Left forelimb (tissue), 1 donor: Measurements from ENCODE around the gene PSMD5.

Experiments
- DNase-seq: peaks from one replicate; pipeline ENCODE4 v3.0.0-alpha.2; 2018; ENCODE audit warnings: low spot score

PSMD5 gene

GRCh38 chr9:120855827-120856670 is 13.3 kb upstream of the PSMD5 start:
- DNase-seq: peak; percentile 66

- no peak for DNase-seq
Observed at GRCh38 chr9:120854596-120855327, 12.0 kb upstream of the PSMD5 start.

- no peak for DNase-seq
Observed at GRCh38 chr9:120853198-120853597, 10.5 kb upstream of the PSMD5 start.

GRCh38 chr9:120852240-120853010 is 9.7 kb upstream of the PSMD5 start:
- no peak for DNase-seq

GRCh38 chr9:120851449-120851848 is 8.7 kb upstream of the PSMD5 start:
- DNase-seq: no peak

- DNase-seq: no peak
Observed at GRCh38 chr9:120850315-120850714, 7.6 kb upstream of the PSMD5 start.

GRCh38 chr9:120846906-120847305 is 4.2 kb upstream of the PSMD5 start:
- no peak for DNase-seq

GRCh38 chr9:120846251-120846889 is 3.6 kb upstream of the PSMD5 start:
- DNase-seq: no peak

- no peak for DNase-seq
Observed at GRCh38 chr9:120845255-120845654, 2.5 kb upstream of the PSMD5 start.

GRCh38 chr9:120841930-120842684 is 615 bp downstream of the PSMD5 start:
- no peak for DNase-seq

- no peak for DNase-seq
Observed at GRCh38 chr9:120839146-120839545, 3.6 kb downstream of the PSMD5 start.

GRCh38 chr9:120837921-120838320 is 4.8 kb downstream of the PSMD5 start:
- DNase-seq: no peak

GRCh38 chr9:120833325-120833724 is 9.4 kb downstream of the PSMD5 start:
- DNase-seq: no peak

GRCh38 chr9:120832807-120833206 is 9.9 kb downstream of the PSMD5 start:
- no peak for DNase-seq

- no peak for DNase-seq
Observed at GRCh38 chr9:120830865-120831264, 11.9 kb downstream of the PSMD5 start.

- no peak for DNase-seq
Observed at GRCh38 chr9:120830151-120830550, 12.6 kb downstream of the PSMD5 start.

- no peak for DNase-seq
Observed at GRCh38 chr9:120829650-120830049, 13.1 kb downstream of the PSMD5 start.

GRCh38 chr9:120820095-120820494 is 22.6 kb downstream of the PSMD5 start:
- no peak for DNase-seq

GRCh38 chr9:120818595-120818994 is 24.1 kb downstream of the PSMD5 start:
- no peak for DNase-seq

- DNase-seq: no peak
Observed at GRCh38 chr9:120815075-120815474, 27.6 kb downstream of the PSMD5 start.

GRCh38 chr9:120808931-120809330 is 33.8 kb downstream of the PSMD5 start:
- DNase-seq: no peak
